Measurements from ENCODE around the gene BTBD8. TPM values are rescaled to one million over a fixed set of nuclear protein-coding genes. Genes with fewer than 3 reads are reported as not detected.
A peak's percentile ranks its signal among the peaks of the same experiment; 100 is the strongest.

BTBD8 gene
- total RNA-seq, 1 experiment from 2014 or later = 3.9 TPM

DNA sequence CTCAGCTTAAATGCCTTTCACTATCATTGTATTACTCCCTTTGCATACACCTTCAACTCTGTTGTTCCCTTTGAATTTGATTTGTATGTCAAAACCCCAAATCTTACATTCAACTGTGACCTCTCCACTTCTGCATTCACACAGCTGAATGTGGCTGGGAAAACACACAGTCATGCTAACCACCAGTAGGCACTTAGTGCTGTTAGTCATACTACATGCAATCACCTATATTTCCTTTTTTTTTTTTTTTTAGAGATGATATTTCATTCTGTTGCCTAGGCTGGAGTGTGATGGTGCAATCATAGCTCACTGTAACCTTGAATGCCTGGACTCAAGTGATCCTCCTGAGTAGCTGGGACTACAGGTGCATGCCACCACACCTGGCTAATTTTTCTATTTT, 16.2 kb downstream of the BTBD8 start:
- Histone ChIP-seq H3K27me3 (ENCODE audit: low read length) (no peaks in the 10 kb centered on the region), H3K9ac (ENCODE audit: low read length) (no peak overlapping the region), H3K4me1 (ENCODE audit: insufficient read depth, low read length) (no peaks in the 10 kb centered on the region), H3K4me3 (ENCODE audit: low read length) (no peak overlapping the region), H3K36me3 (ENCODE audit: low read depth, low read length) (no peaks in the 10 kb centered on the region), H3K9me3 (ENCODE audit: low read length) (no peaks in the 10 kb centered on the region), H3K27ac (ENCODE audit: low read length) (no peak overlapping the region), H3F3A (ENCODE audit: low read length, unreplicated experiment) (no peaks in the 10 kb centered on the region), H2AFZ (ENCODE audit: low read length) (no peak overlapping the region), H3K4me2 (ENCODE audit: low read length) (no peak overlapping the region), H4K20me1 (ENCODE audit: low read length) (no peaks in the 10 kb centered on the region), H3K79me2 (ENCODE audit: low read length) (no peaks in the 10 kb centered on the region), H3K9me2 (replicated peaks; ENCODE audit: low read length) (no peaks in the 10 kb centered on the region)
- no peak for ATAC-seq
- intact Hi-C loops (cut with micrococcal nuclease) = no loop called here
- TF ChIP-seq EZH2phosphoT487 (IDR thresholded peaks at IDR 0.05; ENCODE audit: borderline replicate concordance, low read length) (no peak), EZH2 (IDR thresholded peaks at IDR 0.05; ENCODE audit: low read length, unreplicated experiment) (no peak)
- TF ChIP-seq, protein P1, sequence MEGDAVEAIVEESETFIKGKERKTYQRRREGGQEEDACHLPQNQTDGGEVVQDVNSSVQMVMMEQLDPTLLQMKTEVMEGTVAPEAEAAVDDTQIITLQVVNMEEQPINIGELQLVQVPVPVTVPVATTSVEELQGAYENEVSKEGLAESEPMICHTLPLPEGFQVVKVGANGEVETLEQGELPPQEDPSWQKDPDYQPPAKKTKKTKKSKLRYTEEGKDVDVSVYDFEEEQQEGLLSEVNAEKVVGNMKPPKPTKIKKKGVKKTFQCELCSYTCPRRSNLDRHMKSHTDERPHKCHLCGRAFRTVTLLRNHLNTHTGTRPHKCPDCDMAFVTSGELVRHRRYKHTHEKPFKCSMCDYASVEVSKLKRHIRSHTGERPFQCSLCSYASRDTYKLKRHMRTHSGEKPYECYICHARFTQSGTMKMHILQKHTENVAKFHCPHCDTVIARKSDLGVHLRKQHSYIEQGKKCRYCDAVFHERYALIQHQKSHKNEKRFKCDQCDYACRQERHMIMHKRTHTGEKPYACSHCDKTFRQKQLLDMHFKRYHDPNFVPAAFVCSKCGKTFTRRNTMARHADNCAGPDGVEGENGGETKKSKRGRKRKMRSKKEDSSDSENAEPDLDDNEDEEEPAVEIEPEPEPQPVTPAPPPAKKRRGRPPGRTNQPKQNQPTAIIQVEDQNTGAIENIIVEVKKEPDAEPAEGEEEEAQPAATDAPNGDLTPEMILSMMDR (conservative IDR thresholded peaks at IDR 0.05; ENCODE audit: low read depth, low read length) = no peak
- ChIA-PET POLR2A (ENCODE audit: unreplicated experiment) (no interaction called here), CTCF (no interaction called here)
- no TSS peak for BruUV-seq (replicated peaks)
- DNase-seq = no peak

GRCh38 chr1:92105546-92106081, 25.5 kb downstream of the BTBD8 start:
- Histone ChIP-seq H4K20me1 (ENCODE audit: low read length) (no peaks in the 10 kb centered on the region), H3K9ac (ENCODE audit: low read length) (no peak overlapping the region), H3K4me2 (ENCODE audit: low read length) (no peak overlapping the region), H3K27ac (ENCODE audit: low read length) (no peak overlapping the region), H3K79me2 (ENCODE audit: low read length) (no peaks in the 10 kb centered on the region), H3K4me1 (ENCODE audit: insufficient read depth, low read length) (no peaks in the 10 kb centered on the region), H3K27me3 (ENCODE audit: low read length) (no peaks in the 10 kb centered on the region), H2AFZ (ENCODE audit: low read length) (no peak overlapping the region), H3K36me3 (ENCODE audit: low read depth, low read length) (no peaks in the 10 kb centered on the region), H3F3A (ENCODE audit: low read length, unreplicated experiment) (no peaks in the 10 kb centered on the region), H3K9me3 (ENCODE audit: low read length) (no peaks in the 10 kb centered on the region), H3K4me3 (ENCODE audit: low read length) (no peak overlapping the region), H3K9me2 (replicated peaks; ENCODE audit: low read length) (no peaks in the 10 kb centered on the region)
- ChIA-PET POLR2A (ENCODE audit: unreplicated experiment) (no interaction called here), CTCF (no interaction called here)
- intact Hi-C loops (cut with micrococcal nuclease) = no loop called here
- ATAC-seq (no peak), DNase-seq (peak; percentile 7)
- no TSS peak for BruUV-seq (replicated peaks)
- no peak for TF ChIP-seq EZH2phosphoT487 (IDR thresholded peaks at IDR 0.05; ENCODE audit: borderline replicate concordance, low read length)
- no peak for TF ChIP-seq EZH2 (IDR thresholded peaks at IDR 0.05; ENCODE audit: low read length, unreplicated experiment)
- TF ChIP-seq, protein P1 (conservative IDR thresholded peaks at IDR 0.05; ENCODE audit: low read depth, low read length) = no peak

- no TSS peak for BruUV-seq (replicated peaks)
- no peak overlapping the region for H3K4me3 ChIP-seq (ENCODE audit: low read length)
- no peaks in the 10 kb centered on the region for H3K4me1 ChIP-seq (ENCODE audit: insufficient read depth, low read length)
- H3F3A ChIP-seq (ENCODE audit: low read length, unreplicated experiment) = no peaks in the 10 kb centered on the region
- TF ChIP-seq EZH2 (IDR thresholded peaks at IDR 0.05; ENCODE audit: low read length, unreplicated experiment) = no peak
- TF ChIP-seq, protein P1 (conservative IDR thresholded peaks at IDR 0.05; ENCODE audit: low read depth, low read length) = no peak
- TF ChIP-seq EZH2phosphoT487 (IDR thresholded peaks at IDR 0.05; ENCODE audit: borderline replicate concordance, low read length) = no peak
- DNase-seq = no peak
- no peaks in the 10 kb centered on the region for H3K27me3 ChIP-seq (ENCODE audit: low read length)
- no peaks in the 10 kb centered on the region for H3K36me3 ChIP-seq (ENCODE audit: low read depth, low read length)
- H3K9ac ChIP-seq (ENCODE audit: low read length) = no peak overlapping the region
- H3K9me2 ChIP-seq (replicated peaks; ENCODE audit: low read length) = no peaks in the 10 kb centered on the region
- ATAC-seq = no peak
- H3K9me3 ChIP-seq (ENCODE audit: low read length) = no peaks in the 10 kb centered on the region
- ChIA-PET CTCF (no interaction called here), POLR2A (ENCODE audit: unreplicated experiment) (no interaction called here)
- intact Hi-C loops (cut with micrococcal nuclease) = no loop called here
- no peak overlapping the region for H3K27ac ChIP-seq (ENCODE audit: low read length)
- no peak overlapping the region for H2AFZ ChIP-seq (ENCODE audit: low read length)
- H3K4me2 ChIP-seq (ENCODE audit: low read length) = no peak overlapping the region
- no peaks in the 10 kb centered on the region for H4K20me1 ChIP-seq (ENCODE audit: low read length)
- no peaks in the 10 kb centered on the region for H3K79me2 ChIP-seq (ENCODE audit: low read length)
Observed at GRCh38 chr1:92108631-92109030, 28.5 kb downstream of the BTBD8 start.
